H1 (cell line): ENCODE results near the gene SMTN. TPM values are rescaled to one million over a fixed set of nuclear protein-coding genes. Genes with fewer than 3 reads are reported as not detected.

Experiments
- CTCF ChIA-PET: fragments of 300-600 bp; sonication (Branson Sonifier 250); formaldehyde crosslinking; loops from one replicate; lab custom pipeline; 2021; ENCODE audit not compliant: partially characterized antibody; lab: Charles Lee
- POLR2A ChIA-PET: fragments of 300-600 bp; sonication (Branson Sonifier 250); formaldehyde crosslinking; loops from one replicate; lab custom pipeline; 2021; ENCODE audit warnings: inconsistent platforms; ENCODE audit not compliant: partially characterized antibody; lab: Charles Lee
- DNase-seq, 2 experiments: peaks; one replicate each; pipeline versions ENCODE4 v3.0.0 to v3.0.0-alpha.2; 2010 to 2022; ENCODE audit warnings: low spot score in 2 of 2, low read depth in 1 of 2, mixed read lengths in 1 of 2
- FAIRE-seq: peaks from 2 replicates; lab custom pipeline; 2011; peaks lifted over from hg19 to GRCh38; lab: Jason Lieb, UNC
- H2AFZ ChIP-seq: 2 replicates; pipeline ENCODE4 v1.8.1; 2012; ENCODE audit warnings: low read length, inconsistent platforms
- H2AK5ac ChIP-seq: 2 replicates; pipeline ENCODE4 v1.6.1; 2013; ENCODE audit warnings: low read depth, low read length
- H2BK120ac ChIP-seq: replicated peaks from 2 replicates; pipeline ENCODE3; 2013; ENCODE audit warnings: low read depth, low read length, inconsistent platforms
- H2BK12ac ChIP-seq: 2 replicates; pipeline ENCODE4 v1.6.1; 2013; ENCODE audit warnings: low read depth, low read length
- H2BK15ac ChIP-seq: 2 replicates; pipeline ENCODE4 v1.6.1; 2013; ENCODE audit warnings: low read length
- H2BK20ac ChIP-seq: 2 replicates; pipeline ENCODE4 v1.6.1; 2013; ENCODE audit warnings: low read length
- H2BK5ac ChIP-seq: 2 replicates; pipeline ENCODE4 v1.6.1; 2013; ENCODE audit warnings: low read depth, low read length
- H3K14ac ChIP-seq: 2 replicates; pipeline ENCODE4 v1.6.1; 2013; ENCODE audit warnings: inconsistent platforms; ENCODE audit not compliant: insufficient read length
- H3K18ac ChIP-seq: 2 replicates; pipeline ENCODE4 v1.6.1; 2013; ENCODE audit warnings: low read length; ENCODE audit errors: extremely low read depth
- H3K23ac ChIP-seq: 2 replicates; pipeline ENCODE4 v1.6.1; 2013; ENCODE audit warnings: inconsistent platforms; ENCODE audit not compliant: insufficient read length
- H3K23me2 ChIP-seq: 2 replicates; pipeline ENCODE4 v1.6.1; 2013; ENCODE audit warnings: low read depth, low read length
- H3K27ac ChIP-seq: 2 replicates; pipeline ENCODE4 v1.6.1; 2011; ENCODE audit warnings: low read depth, low read length, inconsistent platforms
- H3K27me3 ChIP-seq, 4 experiments: replicated peaks in 1 of 4; 1 replicate in 1 of 4; 2 replicates in 3 of 4; pipeline versions ENCODE4 v1.6.1 to v1.8.1; 2011 to 2013; ENCODE audit warnings: low read length in 3 of 4, mild to moderate bottlenecking in 3 of 4, inconsistent platforms in 2 of 4, mixed read lengths in 2 of 4, moderate library complexity in 1 of 4; ENCODE audit not compliant: control insufficient read depth in 3 of 4, insufficient read depth in 3 of 4; ENCODE audit errors: extremely low read depth in 1 of 4
- H3K36me3 ChIP-seq, 4 experiments: 2 replicates each; pipeline versions ENCODE4 v1.6.1 to v1.8.1; 2011 to 2013; ENCODE audit warnings: mild to moderate bottlenecking in 4 of 4, low read length in 3 of 4, moderate library complexity in 2 of 4, control low read depth in 1 of 4, inconsistent platforms in 1 of 4; ENCODE audit not compliant: insufficient read depth in 4 of 4, control insufficient read depth in 2 of 4
- H3K4ac ChIP-seq: replicated peaks from 2 replicates; pipeline ENCODE3; 2013; ENCODE audit warnings: low read length, low read depth, mixed read lengths, inconsistent platforms; ENCODE audit not compliant: insufficient read length
- H3K4me1 ChIP-seq, 4 experiments: replicated peaks in 1 of 4; 1 replicate in 1 of 4; 2 replicates in 3 of 4; pipeline versions ENCODE4 v1.6.1 to v1.8.1; 2011 to 2013; ENCODE audit warnings: low read length in 3 of 4, inconsistent platforms in 2 of 4, mixed read lengths in 1 of 4; ENCODE audit not compliant: insufficient read depth in 4 of 4, control insufficient read depth in 3 of 4
- H3K4me2 ChIP-seq, 2 experiments: 2 replicates each; pipeline versions ENCODE4 v1.6.1 to v1.8.1; 2011 to 2013; ENCODE audit warnings: low read depth in 2 of 2, low read length in 2 of 2, control low read depth in 1 of 2, inconsistent platforms in 1 of 2, mild to moderate bottlenecking in 1 of 2; ENCODE audit not compliant: insufficient read depth in 1 of 2
- H3K4me3 ChIP-seq, 4 experiments: fragments of 200-600, 300-600 bp in 1 of 4; sonication (generic), shearing (Covaris generic), sonication (Bioruptor Twin) in 1 of 4; 2 replicates each; pipeline versions ENCODE4 v1.5.1 to v1.8.1; 2011 to 2016; ENCODE audit warnings: low read length in 4 of 4, low read depth in 3 of 4, control low read depth in 2 of 4, inconsistent platforms in 2 of 4, mild to moderate bottlenecking in 2 of 4, mixed read lengths in 1 of 4, moderate library complexity in 1 of 4; ENCODE audit not compliant: insufficient read depth in 2 of 4; ENCODE audit errors: extremely low read depth in 1 of 4
- H3K56ac ChIP-seq: replicated peaks from 2 replicates; pipeline ENCODE3; 2013; ENCODE audit warnings: low read depth, mild to moderate bottlenecking, mixed read lengths, low read length, inconsistent platforms; ENCODE audit not compliant: insufficient read length
- H3K79me1 ChIP-seq: 2 replicates; pipeline ENCODE4 v1.6.1; 2013; ENCODE audit warnings: low read depth, low read length, control low read depth
- H3K79me2 ChIP-seq, 2 experiments: 2 replicates each; pipeline versions ENCODE4 v1.6.1 to v1.8.1; 2012 to 2013; ENCODE audit warnings: low read length in 2 of 2, mild to moderate bottlenecking in 2 of 2, inconsistent platforms in 1 of 2; ENCODE audit not compliant: insufficient read depth in 2 of 2, control insufficient read depth in 1 of 2
- H3K9ac ChIP-seq, 4 experiments: replicated peaks in 1 of 4; 1 replicate in 1 of 4; 2 replicates in 3 of 4; pipeline versions ENCODE4 v1.6.1 to v1.8.1; 2011 to 2013; ENCODE audit warnings: low read depth in 3 of 4, low read length in 3 of 4, control low read depth in 2 of 4, mild to moderate bottlenecking in 2 of 4, moderate library complexity in 2 of 4, inconsistent platforms in 1 of 4; ENCODE audit errors: extremely low read depth in 1 of 4
- H3K9me3 ChIP-seq, 2 experiments: 2 replicates each; pipeline versions ENCODE4 v1.6.1 to v1.8.1; 2012 to 2013; ENCODE audit warnings: mild to moderate bottlenecking in 2 of 2, moderate library complexity in 2 of 2, control low read depth in 1 of 2, inconsistent platforms in 1 of 2, low read depth in 1 of 2, low read length in 1 of 2, mixed read lengths in 1 of 2; ENCODE audit not compliant: insufficient read depth in 2 of 2
- H4K20me1 ChIP-seq, 2 experiments: replicated peaks in 1 of 2; 2 replicates each; pipeline versions ENCODE3 to v1.8.1; 2011 to 2013; ENCODE audit warnings: inconsistent platforms in 2 of 2, low read length in 2 of 2, mild to moderate bottlenecking in 1 of 2; ENCODE audit not compliant: insufficient read depth in 2 of 2, control insufficient read depth in 1 of 2
- H4K5ac ChIP-seq: 2 replicates; pipeline ENCODE4 v1.6.1; 2013; ENCODE audit warnings: low read length, low read depth, mixed read lengths, inconsistent platforms; ENCODE audit not compliant: insufficient read length
- H4K8ac ChIP-seq: 2 replicates; pipeline ENCODE4 v1.8.0; 2013; ENCODE audit warnings: mild to moderate bottlenecking, moderate library complexity, low read length, inconsistent platforms; ENCODE audit not compliant: insufficient read depth; ENCODE audit errors: extremely low read depth
- H4K91ac ChIP-seq: replicated peaks from 2 replicates; pipeline ENCODE3; 2013; ENCODE audit warnings: low read length, mixed read lengths, inconsistent platforms; ENCODE audit not compliant: insufficient read length
- CHD1 ChIP-seq: IDR thresholded peaks from 2 replicates; pipeline ENCODE4 v1.6.1; 2012; ENCODE audit warnings: low read depth, low read length, improper control_type of control experiment
- WGBS, 2 experiments: shearing (Covaris generic) in 1 of 2; methylation state at CpG; one replicate each; pipeline versions ENCODE4 v1.1.6 to v1.1.7; 2013 to 2015; ENCODE audit warnings: low lambda C conversion rate in 2 of 2, mixed read lengths in 2 of 2, inconsistent platforms in 1 of 2, low coverage in 1 of 2, missing lambda C conversion rate in 1 of 2; ENCODE audit not compliant: insufficient replicate concordance in 2 of 2, insufficient coverage in 1 of 2, insufficient read length in 1 of 2; ENCODE audit errors: extremely low coverage in 1 of 2, missing lambda C conversion rate in 1 of 2; 5-methylcytosine and 5-hydroxymethylcytosine counted together
- polyA plus RNA-seq, 7 experiments: library from polyadenylated mRNA; depleted of rRNA in 3 of 7; stranded (reverse) in 5 of 7; unstranded in 2 of 7; fragments of >200 nt in 5 of 7; fragments of 200-250 nt in 2 of 7; gene quantifications; 1 replicate in 5 of 7; 2 replicates in 1 of 7; 4 replicates in 1 of 7; pipeline versions ENCODE4 v1.2.1 to v1.2.3, GENCODE V29; 2011 to 2013; ENCODE audit warnings: missing spikeins in 2 of 7, mixed read lengths in 2 of 7
- total RNA-seq: library from RNA; stranded (reverse); fragmentation: NEBNext Ultra II Directional; extraction: Animal tissue kit (Norgen Biotek cat#: 25700); gene quantifications from 2 replicates; pipeline ENCODE4 v1.2.1, GENCODE V29; 2021

SMTN gene
- total and polyA plus RNA-seq, 2 of the 8 experiments (the other 6 are each of a cell fraction or from before 2014, with no cell fraction given) = 12.3 to 20.8 TPM

DNA sequence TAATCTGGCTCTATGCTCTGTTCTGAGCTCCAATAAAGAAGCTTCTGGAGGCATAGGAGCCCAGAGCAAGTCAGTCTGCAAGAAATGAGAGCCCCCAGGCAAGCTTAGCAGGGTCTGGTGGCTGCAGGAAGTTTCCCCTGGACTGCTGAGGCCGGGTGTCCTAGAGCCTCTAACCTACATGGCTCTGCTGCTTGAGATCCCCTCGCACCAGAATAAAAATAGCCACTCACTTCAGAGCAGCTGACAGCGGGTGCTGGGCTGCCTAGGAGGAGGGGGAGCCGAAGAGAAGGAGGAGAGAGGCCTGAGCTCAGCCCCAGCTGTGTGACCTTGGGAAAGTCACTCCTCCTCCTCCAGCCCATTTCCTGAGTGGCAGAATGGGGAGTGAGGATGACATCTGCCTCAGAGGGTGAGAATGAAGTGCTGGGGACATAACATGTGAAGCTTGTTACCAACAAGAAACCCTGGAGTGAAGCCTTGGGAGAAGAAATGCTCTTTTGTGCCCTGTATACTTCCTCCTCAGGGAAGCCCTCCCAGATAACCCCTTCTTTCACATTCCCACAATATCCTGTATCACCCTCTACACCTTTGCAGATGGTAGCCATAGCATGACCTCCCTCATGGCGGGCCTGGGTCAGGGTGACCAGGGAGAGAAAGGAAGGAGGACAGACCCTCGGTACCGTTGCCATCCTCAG is 38.1 kb downstream of the SMTN start:
- H4K5ac ChIP-seq = no peak overlapping the region
- H3K36me3 ChIP-seq = no peaks in the 10 kb centered on the region
- no peak for DNase-seq
- no peaks in the 10 kb centered on the region; a peak in 1 of 7 replicates for H3K27me3 ChIP-seq
- H3K56ac ChIP-seq = no peak overlapping the region
- H3K14ac ChIP-seq = no peak overlapping the region
- no peaks in the 10 kb centered on the region for H3K79me2 ChIP-seq
- H2AFZ ChIP-seq = no peak overlapping the region
- H3K79me1 ChIP-seq = no peaks in the 10 kb centered on the region
- no peak overlapping the region; the same call in 1 of the 2 replicates for H2BK5ac ChIP-seq
- POLR2A ChIA-PET = interaction anchor here (0.9 to 1.2 kb wide), 2 partner anchors 22 to 34 kb away, joined by 3 read pairs; no protein-coding TSS in a partner anchor
- H4K8ac ChIP-seq = no peak overlapping the region
- no peak overlapping the region for H3K23ac ChIP-seq
- WGBS, 2 experiments = 79% methylated on average over 7 of the region's 7 CpGs; no CpG with 5 or more reads in 1 of the 2 experiments
- CTCF ChIA-PET = interaction anchor here (1.1 to 2.9 kb wide), 5 partner anchors 9 to 22 kb away, joined by 3 to 14 read pairs (median 7); partner anchors contain the start of gene SELENOM
- H3K9ac ChIP-seq = no peak overlapping the region
- no peak overlapping the region for H3K4ac ChIP-seq
- H2BK12ac ChIP-seq = 0 out of 2 replicates have a peak overlapping the region, but pooled peaks have one; percentile 35
- H4K20me1 ChIP-seq = no peaks in the 10 kb centered on the region
- peaks cover 0 to 11% (median 5%) of the 10 kb centered on the region in 4 experiments; a peak in 6 of 7 replicates for H3K4me1 ChIP-seq
- H3K18ac ChIP-seq = no peak overlapping the region
- H3K9me3 ChIP-seq = no peaks in the 10 kb centered on the region
- no peaks in the 10 kb centered on the region; the same call in 1 of the 2 replicates for H3K23me2 ChIP-seq
- no peak overlapping the region for H2BK20ac ChIP-seq
- 0 out of 2 replicates have a peak overlapping the region, but pooled peaks have one; percentile 67 for H2BK15ac ChIP-seq
- no peak overlapping the region for H2AK5ac ChIP-seq
- no peak overlapping the region for H2BK120ac ChIP-seq
- H3K27ac ChIP-seq = no peak overlapping the region
- H3K4me3 ChIP-seq = no peak overlapping the region
- FAIRE-seq = no peak
- no peak overlapping the region for H3K4me2 ChIP-seq
- H4K91ac ChIP-seq = no peak overlapping the region
- TF ChIP-seq CHD1 = no peak
